Uterus (tissue), 2 donors: ENCODE results near the gene PAPOLB.

Experiments used
- CTCF ChIP-seq, 4 experiments: fragments of 200-600 bp in 2 of 4; fragments of 450-650 bp in 2 of 4; sonication (generic) in 2 of 4; IDR thresholded peaks; one replicate each; pipeline ENCODE4 v1.5.1; 2016 to 2019; ENCODE audit warnings: antibody characterized with exemption in 4 of 4, mild to moderate bottlenecking in 2 of 4, moderate library complexity in 1 of 4
- POLR2A ChIP-seq, 2 donors: fragments of 450-650 bp; IDR thresholded peaks; one replicate each; pipeline ENCODE4 v1.6.1; 2016; ENCODE audit warnings: antibody characterized with exemption in 2 of 2, mild to moderate bottlenecking in 1 of 2, moderate library complexity in 1 of 2

- TF ChIP-seq CTCF (IDR thresholded peaks at IDR 0.05) (no peak), POLR2A (IDR thresholded peaks at IDR 0.05) (no peak)
These were observed 53.8 kb downstream of the PAPOLB start for GRCh38 chr7:4808026-4808425.
